SU-DHL-6 (cell line): Measurements from ENCODE around the gene GARRE1.

Experiments used
- H2AFZ ChIP-seq: fragments of 200-600 bp; sonication (generic); 2 replicates; pipeline ENCODE4 v1.6.1; 2014; ENCODE audit warnings: low read depth, mild to moderate bottlenecking, moderate library complexity, mixed read lengths, antibody characterized with exemption, low read length; ENCODE audit not compliant: severe bottlenecking
- H3F3A ChIP-seq: fragments of 200-600 bp; shearing (Covaris generic); 2 replicates; pipeline ENCODE4 v1.6.0; 2016; ENCODE audit warnings: antibody characterized with exemption, mild to moderate bottlenecking; ENCODE audit not compliant: insufficient read depth
- H3K27ac ChIP-seq: fragments of 200-600 bp; sonication (generic); 2 replicates; pipeline ENCODE4 v1.5.1; 2016; ENCODE audit warnings: low read depth, mild to moderate bottlenecking, low read length, moderate library complexity, mixed read lengths
- H3K27me3 ChIP-seq: fragments of 200-600 bp; sonication (generic), shearing (Covaris generic); 2 replicates; pipeline ENCODE4 v1.6.0; 2014; ENCODE audit warnings: mild to moderate bottlenecking, low read length
- H3K36me3 ChIP-seq: fragments of 200-600 bp; sonication (generic); 2 replicates; pipeline ENCODE4 v1.6.1; 2014; ENCODE audit warnings: mild to moderate bottlenecking, low read length, mixed read lengths
- H3K4me2 ChIP-seq: fragments of 300-600, 200-600 bp; shearing (Covaris generic), sonication (generic); 2 replicates; pipeline ENCODE4 v1.6.0; 2014; ENCODE audit warnings: low read length, low read depth, mild to moderate bottlenecking; ENCODE audit not compliant: poor library complexity, severe bottlenecking
- H3K4me3 ChIP-seq: fragments of 200-600 bp; sonication (generic); 2 replicates; pipeline ENCODE4 v1.5.1; 2014; ENCODE audit warnings: antibody characterized with exemption, low read length, mild to moderate bottlenecking, mixed read lengths; ENCODE audit not compliant: insufficient read depth, poor library complexity, severe bottlenecking
- H3K79me2 ChIP-seq: fragments of 200-600 bp; sonication (generic); 2 replicates; pipeline ENCODE4 v1.6.1; 2014; ENCODE audit warnings: mild to moderate bottlenecking, low read length, moderate library complexity; ENCODE audit not compliant: insufficient read depth
- H3K9ac ChIP-seq: fragments of 200-600 bp; sonication (generic); 2 replicates; pipeline ENCODE4 v1.7.0; 2014; ENCODE audit warnings: mild to moderate bottlenecking, low read length
- H3K9me2 ChIP-seq: fragments of 200-600 bp; sonication (generic); replicated peaks from 2 replicates; pipeline ENCODE4 v1.6.1; 2014; ENCODE audit warnings: low read length; ENCODE audit not compliant: insufficient read depth
- H3K9me3 ChIP-seq: fragments of 200-600 bp; sonication (generic); 2 replicates; pipeline ENCODE4 v1.6.1; 2014; ENCODE audit warnings: low read length, mixed read lengths; ENCODE audit not compliant: insufficient read depth
- H4K20me1 ChIP-seq: fragments of 200-600 bp; sonication (generic); 2 replicates; pipeline ENCODE4 v1.6.1; 2014; ENCODE audit warnings: low read depth, mild to moderate bottlenecking, antibody characterized with exemption, low read length, moderate library complexity, mixed read lengths
- CTCF ChIP-seq: fragments of 200-600 bp; sonication (generic); IDR thresholded peaks from one replicate; pipeline ENCODE4 v1.5.1; 2017; ENCODE audit warnings: antibody characterized with exemption, mild to moderate bottlenecking, low read length, moderate library complexity; ENCODE audit not compliant: insufficient read depth, poor library complexity, severe bottlenecking
- EZH2phosphoT487 ChIP-seq: fragments of 200-600 bp; sonication (generic), shearing (Covaris generic); conservative IDR thresholded peaks from 2 replicates; pipeline ENCODE4 v1.6.1; 2018; ENCODE audit warnings: mild to moderate bottlenecking, antibody characterized with exemption, low read length, moderate library complexity, mixed read lengths

The GARRE1 gene

GRCh38 chr19:34275705-34276104, 21.4 kb downstream of the GARRE1 start:
- no peak overlapping the region for H3K27ac ChIP-seq

GRCh38 chr19:34276614-34277013, 22.3 kb downstream of the GARRE1 start:
- H4K20me1 ChIP-seq: no peaks in the 10 kb centered on the region
- no peak overlapping the region for H3K4me3 ChIP-seq
- H3K9ac ChIP-seq: 0 out of 2 replicates have a peak overlapping the region, but pooled peaks have one; percentile 1
- H3F3A ChIP-seq: no peaks in the 10 kb centered on the region; the same call in 1 of the 2 replicates
- H3K9me2 ChIP-seq: no peaks in the 10 kb centered on the region
- no peaks in the 10 kb centered on the region for H3K36me3 ChIP-seq
- H3K27ac ChIP-seq: peak overlapping the region; percentile 44
- no peaks in the 10 kb centered on the region for H3K9me3 ChIP-seq
- H2AFZ ChIP-seq: no peak overlapping the region
- H3K4me2 ChIP-seq: peak overlapping the region; percentile 33
- TF ChIP-seq CTCF: no peak
- no peak for TF ChIP-seq EZH2phosphoT487
- H3K79me2 ChIP-seq: peaks cover 42% of the 10 kb centered on the region
- no peaks in the 10 kb centered on the region for H3K27me3 ChIP-seq

More at GRCh38 chr19:34275705-34276104, 21.4 kb downstream of the GARRE1 start:
- Histone ChIP-seq H2AFZ (no peak overlapping the region), H3K9me3 (no peaks in the 10 kb centered on the region), H3F3A (peaks cover 2% of the 10 kb centered on the region; the same call in 1 of the 2 replicates), H3K27me3 (no peaks in the 10 kb centered on the region), H4K20me1 (no peaks in the 10 kb centered on the region), H3K9ac (no peak overlapping the region), H3K36me3 (no peaks in the 10 kb centered on the region), H3K4me3 (no peak overlapping the region), H3K9me2 (no peaks in the 10 kb centered on the region), H3K4me2 (no peak overlapping the region), H3K79me2 (peaks cover 47% of the 10 kb centered on the region)
- TF ChIP-seq CTCF: no peak
- TF ChIP-seq EZH2phosphoT487: no peak

GRCh38 chr19:34277244-34277643, 22.9 kb downstream of the GARRE1 start:
- H3K9ac ChIP-seq: 0 out of 2 replicates have a peak overlapping the region, but pooled peaks have one; percentile 1
- peaks cover 37% of the 10 kb centered on the region; the same call in 1 of the 2 replicates for H3K79me2 ChIP-seq
- no peaks in the 10 kb centered on the region for H3K9me2 ChIP-seq
- H3K4me3 ChIP-seq: no peak overlapping the region
- no peaks in the 10 kb centered on the region for H3K36me3 ChIP-seq
- H3K27me3 ChIP-seq: no peaks in the 10 kb centered on the region
- no peak for TF ChIP-seq EZH2phosphoT487
- no peak for TF ChIP-seq CTCF
- H3F3A ChIP-seq: no peaks in the 10 kb centered on the region; the same call in 1 of the 2 replicates
- H3K27ac ChIP-seq: peak overlapping the region; percentile 44
- no peaks in the 10 kb centered on the region for H3K9me3 ChIP-seq
- no peak overlapping the region for H2AFZ ChIP-seq
- peak overlapping the region; percentile 33 for H3K4me2 ChIP-seq
- H4K20me1 ChIP-seq: no peaks in the 10 kb centered on the region
